Measurements from ENCODE around the gene LYZL1.
"Not testable (repeated sequence)": the region's sequence is repeated elsewhere in the genome, so short reads cannot be mapped to it uniquely, and the experiment has no call there.

LYZL1 gene

GRCh38 chr10:29317423-29318021, 28.7 kb downstream of the LYZL1 start:
- no peak for DNase-seq (ENCODE audit: low read depth)
- no peak overlapping the region for H3K4me3 ChIP-seq (ENCODE audit: low read depth, low read length)
- no peak for TF ChIP-seq MYC (IDR thresholded peaks at IDR 0.05; ENCODE audit: low read depth, low read length)
- TF ChIP-seq MAX (IDR thresholded peaks at IDR 0.05; ENCODE audit: low read depth, low read length): no peak
- TF ChIP-seq POLR2A (IDR thresholded peaks at IDR 0.05; ENCODE audit: extremely low read depth, insufficient read length): no peak
- TF ChIP-seq CTCF (IDR thresholded peaks at IDR 0.05; ENCODE audit: low read depth, low read length): no peak

- DNase-seq (ENCODE audit: low read depth); H3K4me3 ChIP-seq (ENCODE audit: low read depth, low read length): not testable (repeated sequence)
Observed at GRCh38 chr10:29318141-29319071, 29.5 kb downstream of the LYZL1 start.

DNA sequence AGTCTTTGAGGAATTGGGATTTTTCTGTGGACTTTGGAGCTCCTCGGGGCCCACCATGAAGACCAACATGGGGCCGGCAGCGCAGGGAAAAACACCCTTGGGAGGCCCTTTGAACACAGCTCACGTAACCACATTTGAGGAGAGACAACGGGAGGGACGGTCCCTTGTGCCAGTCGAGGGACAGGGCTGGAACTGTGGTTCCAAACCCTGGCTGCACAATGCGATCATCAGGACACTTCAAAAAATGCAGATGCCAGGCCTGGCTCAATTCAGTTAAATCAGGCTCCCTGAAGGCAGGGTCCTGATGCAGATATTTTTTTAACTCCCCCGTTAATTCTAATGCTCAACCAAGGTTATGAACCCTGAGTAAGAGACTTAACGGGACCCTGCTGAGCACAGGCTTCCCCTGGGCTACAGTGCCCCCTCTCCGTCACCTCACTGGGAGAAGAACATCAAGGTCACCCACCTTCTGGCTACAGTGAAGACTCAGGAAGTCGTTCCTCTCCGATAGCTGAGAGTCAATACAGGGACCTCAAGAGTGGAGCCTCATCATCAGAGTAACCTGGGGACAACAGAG, 30.4 kb downstream of the LYZL1 start:
- H3K4me3 ChIP-seq (ENCODE audit: low read depth, low read length): no peak overlapping the region
- DNase-seq (ENCODE audit: low read depth): no peak

DNA sequence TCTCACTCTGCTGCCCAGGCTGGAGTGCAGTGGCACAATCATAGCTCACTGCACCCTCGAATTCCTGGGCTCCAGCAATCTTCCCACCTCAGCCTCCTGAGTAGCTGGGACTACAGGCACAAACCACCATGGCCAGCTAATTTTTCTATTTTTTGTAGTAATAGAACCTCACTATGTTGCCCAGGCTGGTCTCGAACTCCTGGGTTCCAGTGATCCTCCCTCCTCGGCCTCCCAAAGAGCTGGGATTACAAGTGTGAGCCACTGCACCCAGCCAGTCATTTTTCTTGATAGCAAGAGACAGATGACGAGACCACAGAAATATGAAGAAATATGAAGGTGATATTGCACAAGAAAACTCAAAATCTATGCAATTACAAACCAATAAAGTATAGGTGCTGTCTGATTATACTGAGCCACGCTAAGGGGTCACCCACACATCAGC, 31.8 kb downstream of the LYZL1 start:
- H3K4me3 ChIP-seq (ENCODE audit: low read depth, low read length): not testable (repeated sequence)
- peak; percentile 51 for DNase-seq (ENCODE audit: low read depth)

More for the DNA sequence above, 30.4 kb downstream of the LYZL1 start:
- TF ChIP-seq MYC (IDR thresholded peaks at IDR 0.05; ENCODE audit: low read depth, low read length): no peak
- no peak for TF ChIP-seq POLR2A (IDR thresholded peaks at IDR 0.05; ENCODE audit: extremely low read depth, insufficient read length)
- no peak for TF ChIP-seq MAX (IDR thresholded peaks at IDR 0.05; ENCODE audit: low read depth, low read length)
- no peak for TF ChIP-seq CTCF (IDR thresholded peaks at IDR 0.05; ENCODE audit: low read depth, low read length)

GRCh38 chr10:29321656-29322055, 32.8 kb downstream of the LYZL1 start:
- H3K4me3 ChIP-seq (ENCODE audit: low read depth, low read length): no peak overlapping the region
- TF ChIP-seq CTCF (IDR thresholded peaks at IDR 0.05; ENCODE audit: low read depth, low read length): no peak
- no peak for TF ChIP-seq MYC (IDR thresholded peaks at IDR 0.05; ENCODE audit: low read depth, low read length)
- TF ChIP-seq POLR2A (IDR thresholded peaks at IDR 0.05; ENCODE audit: extremely low read depth, insufficient read length): no peak
- TF ChIP-seq MAX (IDR thresholded peaks at IDR 0.05; ENCODE audit: low read depth, low read length): no peak
- DNase-seq (ENCODE audit: low read depth): no peak

- TF ChIP-seq POLR2A (IDR thresholded peaks at IDR 0.05; ENCODE audit: extremely low read depth, insufficient read length) (no peak), MAX (IDR thresholded peaks at IDR 0.05; ENCODE audit: low read depth, low read length) (no peak), MYC (IDR thresholded peaks at IDR 0.05; ENCODE audit: low read depth, low read length) (no peak), CTCF (IDR thresholded peaks at IDR 0.05; ENCODE audit: low read depth, low read length) (no peak)
- H3K4me3 ChIP-seq (ENCODE audit: low read depth, low read length): no peak overlapping the region
- DNase-seq (ENCODE audit: low read depth): no peak
Observed at GRCh38 chr10:29322918-29323317, 34.0 kb downstream of the LYZL1 start.

All from NB4 (cell line).